ENCODE data around the gene PPIA.

DNA sequence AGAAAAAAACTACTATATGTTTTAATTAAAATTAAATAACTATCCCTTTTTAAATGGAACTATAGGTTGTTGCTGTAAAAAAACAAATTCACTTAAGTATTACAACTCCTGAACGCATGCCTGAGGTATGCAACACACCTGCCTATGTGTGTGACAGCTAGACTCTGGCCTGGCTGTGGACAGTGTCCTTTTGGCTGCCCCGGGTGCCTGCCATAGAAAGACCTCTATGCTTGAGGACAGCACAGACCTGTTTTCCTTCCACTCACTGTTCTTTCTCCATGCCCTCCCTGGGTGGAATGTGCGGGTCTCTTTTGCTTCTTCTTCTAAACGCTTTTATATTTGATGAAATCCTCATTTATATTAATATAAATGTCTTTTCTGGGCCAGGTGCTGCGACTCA lies 6.5 kb upstream of the PPIA start:
- TF ChIP-seq CBFB (CRISPR knock-in tag; IDR thresholded peaks at IDR 0.05; ENCODE audit: low read depth) (no peak), OVOL2 (CRISPR knock-in tag; IDR thresholded peaks at IDR 0.05; ENCODE audit: borderline replicate concordance) (no peak), CTCF (IDR thresholded peaks at IDR 0.05) (no peak), JUN (CRISPR knock-in tag; IDR thresholded peaks at IDR 0.05) (no peak), CREM (CRISPR knock-in tag; IDR thresholded peaks at IDR 0.05) (no peak), ATF3 (CRISPR knock-in tag; conservative IDR thresholded peaks at IDR 0.05) (no peak), SMAD4 (CRISPR knock-in tag; IDR thresholded peaks at IDR 0.05) (no peak), ETV6 (CRISPR knock-in tag; IDR thresholded peaks at IDR 0.05) (no peak), E2F5 (CRISPR knock-in tag; IDR thresholded peaks at IDR 0.05) (no peak), IRF2 (CRISPR knock-in tag; IDR thresholded peaks at IDR 0.05; ENCODE audit: borderline replicate concordance, low read depth) (no peak)
- TF ChIP-seq, protein P1, sequence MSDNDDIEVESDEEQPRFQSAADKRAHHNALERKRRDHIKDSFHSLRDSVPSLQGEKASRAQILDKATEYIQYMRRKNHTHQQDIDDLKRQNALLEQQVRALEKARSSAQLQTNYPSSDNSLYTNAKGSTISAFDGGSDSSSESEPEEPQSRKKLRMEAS (CRISPR knock-in tag; IDR thresholded peaks at IDR 0.05) = no peak

Data from WTC11 (cell line).